HCT116 (cell line): ENCODE data around the gene SGMS1.

Experiments used
- CEBPB ChIP-seq: IDR thresholded peaks from 2 replicates; pipeline ENCODE4 v1.6.1; 2012; ENCODE audit warnings: low read depth
- CTCF ChIP-seq, 3 experiments: fragments of 200-600 bp in 1 of 3; sonication (generic) in 1 of 3; IDR thresholded peaks in 2 of 3; conservative IDR thresholded peaks in 1 of 3; 2 replicates each; pipeline ENCODE4 v1.5.1; 2012 to 2017; ENCODE audit warnings: low read depth in 2 of 3, low read length in 2 of 3, antibody characterized with exemption in 1 of 3, borderline replicate concordance in 1 of 3, control low read depth in 1 of 3, mild to moderate bottlenecking in 1 of 3, mixed read lengths in 1 of 3, mixed run types in 1 of 3, moderate library complexity in 1 of 3; ENCODE audit not compliant: insufficient read depth in 1 of 3
- EZH2 ChIP-seq: fragments of 200-600 bp; sonication (generic); IDR thresholded peaks from 2 replicates; pipeline ENCODE4 v1.6.1; 2017; ENCODE audit warnings: antibody characterized with exemption, mixed run types
- EZH2phosphoT487 ChIP-seq: fragments of 200-600 bp; IDR thresholded peaks from 2 replicates; pipeline ENCODE4 v1.6.1; 2018; ENCODE audit warnings: antibody characterized with exemption, borderline replicate concordance
- JUND ChIP-seq: IDR thresholded peaks from 2 replicates; pipeline ENCODE4 v1.6.1; 2012
- MAX ChIP-seq: IDR thresholded peaks from 2 replicates; pipeline ENCODE4 v1.6.1; 2012
- POLR2A ChIP-seq: IDR thresholded peaks from 2 replicates; pipeline ENCODE4 v1.7.0; 2011; ENCODE audit warnings: borderline replicate concordance; ENCODE audit not compliant: insufficient read depth, insufficient read length; ENCODE audit errors: extremely low read depth
- POLR2AphosphoS5 ChIP-seq: IDR thresholded peaks from 2 replicates; pipeline ENCODE4 v1.6.1; 2011; ENCODE audit warnings: mild to moderate bottlenecking, low read depth, low read length, moderate library complexity
- RAD21 ChIP-seq: IDR thresholded peaks from 2 replicates; pipeline ENCODE4 v1.6.1; 2012; ENCODE audit warnings: low read depth, mild to moderate bottlenecking
- SIN3A ChIP-seq: IDR thresholded peaks from 2 replicates; pipeline ENCODE4 v1.6.1; 2012; ENCODE audit warnings: low read depth
- TCF7L2 ChIP-seq: IDR thresholded peaks from 2 replicates; pipeline ENCODE4 v1.7.0; 2011; ENCODE audit warnings: borderline replicate concordance, inconsistent platforms; ENCODE audit not compliant: insufficient read depth, insufficient read length; ENCODE audit errors: extremely low read depth
- YY1 ChIP-seq: IDR thresholded peaks from 2 replicates; pipeline ENCODE4 v1.6.1; 2011; ENCODE audit warnings: low read length, low read depth, moderate library complexity, mild to moderate bottlenecking; ENCODE audit not compliant: insufficient replicate concordance; ENCODE audit errors: extremely low read depth

GRCh38 chr10:50554376-50554994 lies 69.3 kb downstream of the SGMS1 start:
- TF ChIP-seq EZH2 (no peak), POLR2A (no peak), CTCF (IDR thresholded peaks at IDR 0.05 in 2 of 3, conservative IDR thresholded peaks at IDR 0.05 in 1 of 3; ENCODE audit: borderline replicate concordance in 1 of 3, insufficient read depth in 1 of 3, low read depth in 2 of 3, low read length in 2 of 3) (no peak), JUND (no peak), TCF7L2 (no peak), RAD21 (no peak), EZH2phosphoT487 (no peak), CEBPB (no peak), MAX (no peak), POLR2AphosphoS5 (no peak), YY1 (no peak), SIN3A (no peak)
